Glutamatergic neuron (in vitro differentiated cells): ENCODE data around the gene EGFL7. TPM values are rescaled to one million over a fixed set of nuclear protein-coding genes. Genes with fewer than 3 reads are reported as not detected.
A peak's percentile ranks its signal among the peaks of the same experiment; 100 is the strongest.

Experiments used
- DNase-seq: peaks from one replicate; pipeline ENCODE4 v3.0.0; 2022
- H3K27ac Mint-ChIP-seq: one replicate; pipeline ENCODE4 v1.8.0; 2020; ENCODE audit warnings: mild to moderate bottlenecking, mixed read lengths, inconsistent platforms; ENCODE audit not compliant: unreplicated experiment
- H3K27me3 Mint-ChIP-seq: one replicate; pipeline ENCODE4 v1.8.0; 2020; ENCODE audit warnings: mild to moderate bottlenecking, moderate library complexity, mixed read lengths, inconsistent platforms; ENCODE audit not compliant: unreplicated experiment
- H3K36me3 Mint-ChIP-seq: one replicate; pipeline ENCODE4 v1.8.0; 2020; ENCODE audit warnings: mild to moderate bottlenecking, mixed read lengths, inconsistent platforms; ENCODE audit not compliant: unreplicated experiment
- H3K4me1 Mint-ChIP-seq: one replicate; pipeline ENCODE4 v1.8.0; 2020; ENCODE audit warnings: mild to moderate bottlenecking, low read depth, mixed read lengths, inconsistent platforms; ENCODE audit not compliant: unreplicated experiment
- H3K4me3 Mint-ChIP-seq: one replicate; pipeline ENCODE4 v1.8.0; 2020; ENCODE audit warnings: mild to moderate bottlenecking, mixed read lengths, inconsistent platforms; ENCODE audit not compliant: unreplicated experiment
- H3K9me3 Mint-ChIP-seq: one replicate; pipeline ENCODE4 v1.8.0; 2020; ENCODE audit warnings: mild to moderate bottlenecking, moderate library complexity, mixed read lengths, inconsistent platforms; ENCODE audit not compliant: unreplicated experiment
- CTCF ChIP-seq: fragments of 200-600 bp; sonication (generic); IDR thresholded peaks from one replicate; pipeline ENCODE4 v1.5.0; 2021; ENCODE audit not compliant: partially characterized antibody, unreplicated experiment
- total RNA-seq: library from RNA; stranded (reverse); fragmentation: NEBNext Ultra II Directional; extraction: Animal tissue kit (Norgen Biotek cat#: 25700); gene quantifications from one replicate; pipeline ENCODE4 v1.2.1, GENCODE V29; 2021; ENCODE audit not compliant: unreplicated experiment

EGFL7 gene
- total RNA-seq, 1 donor from 2014 or later, result 8.1 TPM

DNA sequence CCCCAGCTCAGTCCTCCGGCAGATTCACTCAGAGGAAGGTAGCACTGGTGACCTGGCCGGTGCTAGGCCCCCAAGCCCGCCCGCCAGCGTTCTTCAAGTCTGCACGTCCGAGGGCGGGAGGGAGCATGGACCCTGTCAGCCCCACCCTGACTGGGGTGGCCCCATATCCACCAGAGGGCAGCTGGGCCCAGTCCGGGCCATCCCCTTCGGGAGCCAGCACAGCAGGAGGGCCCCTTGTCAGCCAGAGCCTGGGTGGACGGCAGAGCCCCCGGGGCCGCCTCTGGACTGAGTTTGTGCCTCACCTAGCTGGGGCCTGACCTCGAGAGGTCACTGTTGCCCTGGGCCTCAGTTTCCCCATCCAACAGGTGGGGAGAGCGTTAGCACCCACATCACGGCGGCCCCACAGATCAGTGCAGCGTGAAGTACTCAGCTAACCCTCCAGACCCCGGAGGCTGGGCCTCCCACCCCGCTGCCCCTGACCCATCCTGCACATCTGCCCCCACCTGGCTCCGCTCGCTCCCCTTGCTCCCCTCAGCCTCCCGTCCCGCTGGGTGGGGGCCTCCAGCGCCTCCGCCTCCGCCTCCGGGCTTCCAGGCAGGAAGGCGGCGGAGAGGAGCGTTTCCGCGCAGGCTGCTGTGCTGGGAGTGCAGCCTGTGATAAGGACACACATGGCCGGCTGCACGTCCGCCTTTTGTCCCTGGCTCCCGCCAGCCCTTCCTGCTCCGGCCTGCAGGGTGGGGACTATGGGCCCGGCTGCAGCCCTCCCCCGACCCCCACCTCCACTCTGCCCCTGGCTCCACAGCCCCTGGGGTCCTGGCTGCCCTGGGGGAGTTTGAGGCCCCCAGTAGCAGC lies 16.6 kb upstream of the EGFL7 start:
- no peak overlapping the region for H3K4me3 Mint-ChIP-seq
- H3K36me3 Mint-ChIP-seq, result no peaks in the 10 kb centered on the region
- H3K4me1 Mint-ChIP-seq, result peaks cover 8% of the 10 kb centered on the region
- peak; percentile 70 for DNase-seq
- no peak overlapping the region for H3K27ac Mint-ChIP-seq
- H3K27me3 Mint-ChIP-seq, result no peaks in the 10 kb centered on the region
- peaks cover 3% of the 10 kb centered on the region for H3K9me3 Mint-ChIP-seq
- TF ChIP-seq CTCF, result no peak

- no peak for DNase-seq
- H3K9me3 Mint-ChIP-seq, result peaks cover 3% of the 10 kb centered on the region
- H3K4me1 Mint-ChIP-seq, result peaks cover 8% of the 10 kb centered on the region
- no peaks in the 10 kb centered on the region for H3K27me3 Mint-ChIP-seq
- H3K36me3 Mint-ChIP-seq, result no peaks in the 10 kb centered on the region
- TF ChIP-seq CTCF, result no peak
- no peak overlapping the region for H3K27ac Mint-ChIP-seq
- H3K4me3 Mint-ChIP-seq, result peak overlapping the region; percentile 30
Observed at GRCh38 chr9:136646827-136647711, 15.6 kb upstream of the EGFL7 start.

DNA sequence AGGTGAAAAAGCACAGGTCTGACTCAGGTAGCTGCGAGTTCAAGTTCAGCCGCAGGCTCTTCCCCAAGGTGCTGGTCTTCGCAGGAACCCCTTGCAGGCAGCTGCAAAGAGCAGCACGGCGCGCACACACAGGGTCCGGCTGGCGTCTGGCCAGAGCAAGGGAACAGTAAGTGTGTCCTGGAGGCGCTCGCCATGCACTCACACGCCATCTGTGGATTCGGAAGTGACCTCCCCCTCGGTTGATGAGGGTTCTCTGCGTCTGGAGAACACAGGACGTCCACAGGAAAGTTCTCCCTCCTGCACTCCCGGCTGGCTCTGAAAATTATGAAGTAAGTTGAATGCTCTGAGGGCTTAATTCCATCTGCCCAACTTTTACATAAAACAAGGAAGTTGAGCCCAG lies 14.0 kb upstream of the EGFL7 start:
- Mint-ChIP-seq H3K9me3 (no peaks in the 10 kb centered on the region), H3K27ac (no peak overlapping the region), H3K4me1 (peaks cover 6% of the 10 kb centered on the region), H3K27me3 (no peaks in the 10 kb centered on the region), H3K36me3 (no peaks in the 10 kb centered on the region), H3K4me3 (no peak overlapping the region)
- DNase-seq, result no peak
- no peak for TF ChIP-seq CTCF

DNA sequence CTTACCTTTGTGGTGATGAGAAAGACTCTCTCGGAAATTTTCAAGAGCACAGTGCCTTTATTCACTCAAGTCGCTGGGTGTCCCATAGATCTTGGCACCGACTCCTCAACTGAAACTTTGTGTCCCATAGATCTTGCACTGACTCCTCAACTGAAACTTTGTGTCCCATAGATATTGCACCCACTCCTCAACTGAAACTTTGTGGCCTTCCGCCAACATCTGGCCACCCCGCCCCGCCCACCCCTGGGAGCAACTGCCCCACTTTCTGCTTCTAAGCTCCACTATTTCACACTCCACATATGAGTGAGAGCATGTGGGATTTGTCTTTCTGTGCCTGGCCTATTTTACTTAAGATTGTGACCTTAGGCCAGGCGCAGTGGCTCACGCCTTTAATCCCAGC lies 12.7 kb upstream of the EGFL7 start:
- Mint-ChIP-seq H3K9me3 (no peaks in the 10 kb centered on the region), H3K27me3 (no peaks in the 10 kb centered on the region), H3K4me3 (no peak overlapping the region), H3K4me1 (peaks cover 8% of the 10 kb centered on the region), H3K36me3 (no peaks in the 10 kb centered on the region), H3K27ac (no peak overlapping the region)
- no peak for DNase-seq
- no peak for TF ChIP-seq CTCF

GRCh38 chr9:136650648-136651047 lies 12.1 kb upstream of the EGFL7 start:
- no peak overlapping the region for H3K4me3 Mint-ChIP-seq
- H3K27ac Mint-ChIP-seq, result no peak overlapping the region
- H3K36me3 Mint-ChIP-seq, result no peaks in the 10 kb centered on the region
- H3K27me3 Mint-ChIP-seq, result no peaks in the 10 kb centered on the region
- no peak for TF ChIP-seq CTCF
- H3K9me3 Mint-ChIP-seq, result no peaks in the 10 kb centered on the region
- peaks cover 8% of the 10 kb centered on the region for H3K4me1 Mint-ChIP-seq
- DNase-seq, result no peak
